HG03196 (cell line): Measurements from ENCODE around the gene TMEM132D.
"Not testable (repeated sequence)": the region's sequence is repeated elsewhere in the genome, so short reads cannot be mapped to it uniquely, and the experiment has no call there.

Experiments used
- ATAC-seq: cut with Tn5 transposase; IDR thresholded peaks from one replicate; pipeline ENCODE4 v1.9.1; 2021; ENCODE audit not compliant: unreplicated experiment

Gene TMEM132D

GRCh38 chr12:129549020-129549419 lies 354.8 kb downstream of the TMEM132D start:
- ATAC-seq, result not testable (repeated sequence)

- no peak for ATAC-seq
Measured at GRCh38 chr12:129544716-129545115, 359.1 kb downstream of the TMEM132D start.

GRCh38 chr12:129540954-129541353 lies 362.9 kb downstream of the TMEM132D start:
- ATAC-seq, result no peak

- no peak for ATAC-seq
Measured at GRCh38 chr12:129540249-129540648, 363.6 kb downstream of the TMEM132D start.

GRCh38 chr12:129538724-129539335 lies 365.0 kb downstream of the TMEM132D start:
- ATAC-seq, result not testable (repeated sequence)

- ATAC-seq, result no peak
Measured at GRCh38 chr12:129538137-129538536, 365.7 kb downstream of the TMEM132D start.

- ATAC-seq, result no peak
Measured at GRCh38 chr12:129534966-129535750, 368.7 kb downstream of the TMEM132D start.

- ATAC-seq, result no peak
Measured at GRCh38 chr12:129532707-129533499, 370.9 kb downstream of the TMEM132D start.

GRCh38 chr12:129532082-129532481 lies 371.7 kb downstream of the TMEM132D start:
- ATAC-seq, result no peak

- ATAC-seq, result no peak
Measured at GRCh38 chr12:129530984-129531383, 372.8 kb downstream of the TMEM132D start.

- no peak for ATAC-seq
Measured at GRCh38 chr12:129530517-129530916, 373.3 kb downstream of the TMEM132D start.

GRCh38 chr12:129527506-129527905 lies 376.3 kb downstream of the TMEM132D start:
- ATAC-seq, result no peak

- ATAC-seq, result no peak
Measured at GRCh38 chr12:129523621-129524020, 380.2 kb downstream of the TMEM132D start.

GRCh38 chr12:129520739-129521138 lies 383.1 kb downstream of the TMEM132D start:
- no peak for ATAC-seq

GRCh38 chr12:129503802-129504201 lies 400.0 kb downstream of the TMEM132D start:
- ATAC-seq, result no peak

- no peak for ATAC-seq
Measured at GRCh38 chr12:129496226-129496625, 407.6 kb downstream of the TMEM132D start.

GRCh38 chr12:129494766-129495165 lies 409.1 kb downstream of the TMEM132D start:
- ATAC-seq, result no peak

GRCh38 chr12:129494260-129494659 lies 409.6 kb downstream of the TMEM132D start:
- ATAC-seq, result no peak

- no peak for ATAC-seq
Measured at GRCh38 chr12:129489100-129489676, 414.6 kb downstream of the TMEM132D start.

- no peak for ATAC-seq
Measured at GRCh38 chr12:129486931-129487330, 416.9 kb downstream of the TMEM132D start.
